SK-N-SH (cell line): ENCODE measurements around the gene ADCY1. TPM values are rescaled to one million over a fixed set of nuclear protein-coding genes. Genes with fewer than 3 reads are reported as not detected.

Experiments used
- CTCF ChIA-PET: fragments of 300-600, 350-600 bp; formaldehyde crosslinking; extraction: SDS; loops from one replicate; lab custom pipeline; 2021; lab: Yijun Ruan, JAX
- POLR2A ChIA-PET: fragments of 350-600 bp; sonication (Branson Sonifier 250); formaldehyde crosslinking; extraction: SDS; loops from one replicate; lab custom pipeline; 2020; ENCODE audit warnings: antibody characterized with exemption, inconsistent platforms; lab: Yijun Ruan, JAX
- DNase-seq: peaks from one replicate; pipeline ENCODE4 v3.0.0; 2012
- H2AFZ ChIP-seq: fragments of 200-600 bp; sonication (generic); 2 replicates; pipeline ENCODE4 v1.8.1; 2016; ENCODE audit warnings: antibody characterized with exemption, mild to moderate bottlenecking, low read depth
- H3F3A ChIP-seq: fragments of 200-600 bp; sonication (generic); replicated peaks from 2 replicates; pipeline ENCODE3; 2016; ENCODE audit warnings: antibody characterized with exemption, mild to moderate bottlenecking; ENCODE audit not compliant: insufficient read depth
- H3K27ac ChIP-seq, 2 experiments: fragments of 200-500 bp in 1 of 2; fragments of 200-600 bp in 1 of 2; sonication (Bioruptor generic) in 1 of 2; sonication (generic), shearing (Covaris generic) in 1 of 2; 2 replicates each; pipeline versions ENCODE4 v1.5.1 to v1.6.1; 2014 to 2016; ENCODE audit warnings: low read depth in 2 of 2, inconsistent platforms in 1 of 2, low read length in 1 of 2, mild to moderate bottlenecking in 1 of 2, mixed read lengths in 1 of 2
- H3K27me3 ChIP-seq: fragments of 200-600 bp; sonication (generic), shearing (Covaris generic); 2 replicates; pipeline ENCODE4 v1.6.1; 2016; ENCODE audit warnings: mixed run types; ENCODE audit not compliant: insufficient read depth
- H3K36me3 ChIP-seq, 2 experiments: fragments of 200-500 bp in 1 of 2; fragments of 200-600 bp in 1 of 2; sonication (Bioruptor generic) in 1 of 2; sonication (generic) in 1 of 2; replicated peaks in 1 of 2; 2 replicates each; pipeline versions ENCODE3 to v1.5.1; 2014 to 2016; ENCODE audit warnings: low read length in 1 of 2, mild to moderate bottlenecking in 1 of 2; ENCODE audit not compliant: insufficient read depth in 2 of 2, control insufficient read depth in 1 of 2
- H3K4me1 ChIP-seq, 2 experiments: fragments of 200-500 bp in 1 of 2; fragments of 200-600 bp in 1 of 2; sonication (Bioruptor generic) in 1 of 2; sonication (generic), shearing (Covaris generic) in 1 of 2; 2 replicates each; pipeline versions ENCODE4 v1.5.1 to v1.6.1; 2014 to 2016; ENCODE audit warnings: low read depth in 1 of 2, low read length in 1 of 2, mixed run types in 1 of 2; ENCODE audit not compliant: insufficient read depth in 2 of 2, control insufficient read depth in 1 of 2
- H3K4me2 ChIP-seq: fragments of 200-600 bp; sonication (generic), shearing (Covaris generic); 2 replicates; pipeline ENCODE4 v1.6.1; 2017; ENCODE audit warnings: mixed run types
- H3K4me3 ChIP-seq, 2 experiments: fragments of 200-500 bp in 1 of 2; fragments of 200-600 bp in 1 of 2; sonication (Bioruptor generic) in 1 of 2; sonication (generic), shearing (Covaris generic) in 1 of 2; 2 replicates each; pipeline versions ENCODE4 v1.5.1 to v1.8.1; 2014 to 2016; ENCODE audit warnings: low read depth in 2 of 2, inconsistent platforms in 1 of 2, low read length in 1 of 2, mild to moderate bottlenecking in 1 of 2, mixed read lengths in 1 of 2, moderate library complexity in 1 of 2
- H3K79me2 ChIP-seq: fragments of 200-600 bp; sonication (generic); 2 replicates; pipeline ENCODE4 v1.8.1; 2017; ENCODE audit warnings: mild to moderate bottlenecking; ENCODE audit not compliant: insufficient read depth
- H3K9ac ChIP-seq: fragments of 200-600 bp; sonication (generic); 2 replicates; pipeline ENCODE4 v1.6.1; 2017; ENCODE audit warnings: mixed run types
- H3K9me2 ChIP-seq: fragments of 200-600 bp; sonication (generic); 2 replicates; pipeline ENCODE4 v1.6.1; 2017; ENCODE audit warnings: mixed run types
- H3K9me3 ChIP-seq: fragments of 200-600 bp; sonication (generic); 2 replicates; pipeline ENCODE4 v1.6.1; 2017; ENCODE audit warnings: mixed run types, mild to moderate bottlenecking, moderate library complexity
- H4K20me1 ChIP-seq: fragments of 200-600 bp; sonication (generic); 2 replicates; pipeline ENCODE4 v1.6.1; 2017; ENCODE audit warnings: mild to moderate bottlenecking, mixed run types; ENCODE audit not compliant: insufficient read depth
- CTCF ChIP-seq: fragments of 200-600 bp; sonication (generic); IDR thresholded peaks from 2 replicates; pipeline ENCODE4 v1.6.1; 2017; ENCODE audit warnings: antibody characterized with exemption, mild to moderate bottlenecking, moderate library complexity
- ELF1 ChIP-seq: IDR thresholded peaks from 2 replicates; pipeline ENCODE4 v1.4.0; 2012
- NFIC ChIP-seq: IDR thresholded peaks from 2 replicates; pipeline ENCODE4 v1.4.0; 2012; ENCODE audit warnings: borderline replicate concordance
- RXRA ChIP-seq: IDR thresholded peaks from 2 replicates; pipeline ENCODE4 v1.4.0; 2012; ENCODE audit warnings: low read depth, mild to moderate bottlenecking, borderline replicate concordance
- SMC3 ChIP-seq: IDR thresholded peaks from 2 replicates; pipeline ENCODE4 v1.6.1; 2012; ENCODE audit warnings: low read depth, low read length, improper control_type of control experiment
- TCF12 ChIP-seq: IDR thresholded peaks from 2 replicates; pipeline ENCODE4 v1.4.0; 2012
- WGBS: methylation state at CpG from one replicate; pipeline ENCODE4 v1.1.6; 2017; ENCODE audit warnings: low lambda C conversion rate; 5-methylcytosine and 5-hydroxymethylcytosine counted together
- polyA plus RNA-seq, 3 experiments: library from polyadenylated mRNA; depleted of rRNA; stranded (reverse); fragments of >200 nt; gene quantifications; 2 replicates each; pipeline ENCODE4 v1.2.3, GENCODE V29; 2012

The ADCY1 gene
- polyA plus RNA-seq, 1 of the 3 experiments (the other 2 are of a cell fraction), result 0.16 TPM

- no peak for TF ChIP-seq ELF1
These were observed 50.2 kb downstream of the ADCY1 start (continued) for GRCh38 chr7:45624392-45624760.

GRCh38 chr7:45625067-45625466 lies 50.9 kb downstream of the ADCY1 start:
- no peaks in the 10 kb centered on the region for H4K20me1 ChIP-seq
- H2AFZ ChIP-seq, result no peak overlapping the region
- no peak overlapping the region for H3K9ac ChIP-seq
- ChIA-PET CTCF (interaction anchor here (1.0 kb wide), 1 partner anchor 16 kb away, joined by 3 read pairs; no protein-coding TSS in a partner anchor), POLR2A (no interaction called here)
- no peak overlapping the region for H3K27ac ChIP-seq
- 43% methylated on average over 7 of the region's 7 CpGs for WGBS
- H3K36me3 ChIP-seq, result no peaks in the 10 kb centered on the region
- H3K4me1 ChIP-seq, result no peaks in the 10 kb centered on the region; a peak in 1 of 4 replicates
- H3K27me3 ChIP-seq, result no peaks in the 10 kb centered on the region
- H3K4me3 ChIP-seq, result no peak overlapping the region
- no peaks in the 10 kb centered on the region for H3K79me2 ChIP-seq
- no peak for TF ChIP-seq NFIC
- no peaks in the 10 kb centered on the region for H3K9me3 ChIP-seq
- H3F3A ChIP-seq, result no peaks in the 10 kb centered on the region
- no peak overlapping the region for H3K4me2 ChIP-seq
- no peak for DNase-seq
- no peaks in the 10 kb centered on the region for H3K9me2 ChIP-seq

- no peak overlapping the region for H3K9ac ChIP-seq
- no peaks in the 10 kb centered on the region for H3F3A ChIP-seq
- no peaks in the 10 kb centered on the region for H3K9me2 ChIP-seq
- H2AFZ ChIP-seq, result no peak overlapping the region
- no peaks in the 10 kb centered on the region for H4K20me1 ChIP-seq
- H3K4me1 ChIP-seq, result no peaks in the 10 kb centered on the region; a peak in 1 of 4 replicates
- 37% methylated on average over 12 of the region's 13 CpGs for WGBS
- H3K27me3 ChIP-seq, result no peaks in the 10 kb centered on the region
- H3K4me3 ChIP-seq, result no peak overlapping the region
- ChIA-PET POLR2A (no interaction called here), CTCF (interaction anchor here (0.7 to 1.2 kb wide), 2 partner anchors 22 to 25 kb away, joined by 3 read pairs; no protein-coding TSS in a partner anchor)
- no peak overlapping the region for H3K27ac ChIP-seq
- H3K9me3 ChIP-seq, result no peaks in the 10 kb centered on the region
- H3K79me2 ChIP-seq, result no peaks in the 10 kb centered on the region
- H3K36me3 ChIP-seq, result no peaks in the 10 kb centered on the region
- TF ChIP-seq CTCF (no peak), TCF12 (no peak), RXRA (no peak), SMC3 (no peak)
- no peak for DNase-seq
- no peak overlapping the region for H3K4me2 ChIP-seq
These were observed 51.7 kb downstream of the ADCY1 start for GRCh38 chr7:45625714-45626440.
